Measurements from ENCODE around the gene GRID2. TPM values are rescaled to one million over a fixed set of nuclear protein-coding genes. Genes with fewer than 3 reads are reported as not detected.

Gene GRID2
- total and polyA plus RNA-seq, 7 experiments from 2014 or later: not detected

- POLR2A ChIA-PET: no interaction called here
- H3K36me3 Mint-ChIP-seq: no peaks in the 10 kb centered on the region
- no peaks in the 10 kb centered on the region for H3K27me3 Mint-ChIP-seq
- DNase-seq (no peak), ATAC-seq (no peak)
- intact Hi-C loops (cut with micrococcal nuclease): no loop called here
- Histone ChIP-seq H3K36me3 (ENCODE audit: control insufficient read depth in 2 of 3, insufficient read depth in 3 of 3, low read length in 3 of 3) (no peaks in the 10 kb centered on the region), H3K27ac (ENCODE audit: low read depth, low read length) (no peak overlapping the region), H3K4me3 (ENCODE audit: low read length) (no peak overlapping the region), H3K4me1 (ENCODE audit: control insufficient read depth in 2 of 2, insufficient read depth in 2 of 2, low read length in 2 of 2) (no peaks in the 10 kb centered on the region), H3K27me3 (ENCODE audit: control insufficient read depth in 2 of 2, insufficient read depth in 2 of 2, low read length in 2 of 2) (no peaks in the 10 kb centered on the region), H3K9me3 (ENCODE audit: control insufficient read depth in 2 of 3, low read length in 3 of 3) (no peaks in the 10 kb centered on the region)
- H3K4me3 Mint-ChIP-seq: no peak overlapping the region
- CTCF ChIA-PET: no interaction called here
- no peak overlapping the region for H3K27ac Mint-ChIP-seq
- H3K9me3 Mint-ChIP-seq: peaks cover 0 to 9% (median 0%) of the 10 kb centered on the region in 11 donors
- H3K4me1 Mint-ChIP-seq: no peaks in the 10 kb centered on the region
Observed at GRCh38 chr4:92825791-92826190, 522.0 kb downstream of the GRID2 start.

- intact Hi-C loops (cut with micrococcal nuclease): no loop called here
- Histone ChIP-seq H3K27ac (ENCODE audit: low read depth, low read length) (no peak overlapping the region), H3K9me3 (ENCODE audit: control insufficient read depth in 2 of 3, low read length in 3 of 3) (no peaks in the 10 kb centered on the region), H3K27me3 (ENCODE audit: control insufficient read depth in 2 of 2, insufficient read depth in 2 of 2, low read length in 2 of 2) (no peaks in the 10 kb centered on the region), H3K36me3 (ENCODE audit: control insufficient read depth in 2 of 3, insufficient read depth in 3 of 3, low read length in 3 of 3) (no peaks in the 10 kb centered on the region), H3K4me1 (ENCODE audit: control insufficient read depth in 2 of 2, insufficient read depth in 2 of 2, low read length in 2 of 2) (no peaks in the 10 kb centered on the region), H3K4me3 (ENCODE audit: low read length) (no peak overlapping the region)
- ChIA-PET CTCF (no interaction called here), POLR2A (no interaction called here)
- peaks cover 0 to 5% (median 2%) of the 10 kb centered on the region in 11 donors for H3K9me3 Mint-ChIP-seq
- H3K36me3 Mint-ChIP-seq: no peaks in the 10 kb centered on the region
- H3K4me3 Mint-ChIP-seq: no peak overlapping the region
- DNase-seq: no peak
- H3K4me1 Mint-ChIP-seq: no peaks in the 10 kb centered on the region
- no peak overlapping the region for H3K27ac Mint-ChIP-seq
- ATAC-seq: no peak
- no peaks in the 10 kb centered on the region for H3K27me3 Mint-ChIP-seq
Observed at GRCh38 chr4:92830771-92831170, 527.0 kb downstream of the GRID2 start.

GRCh38 chr4:92840880-92841279, 537.1 kb downstream of the GRID2 start:
- Histone ChIP-seq H3K27ac (ENCODE audit: low read depth, low read length) (no peak overlapping the region), H3K4me3 (ENCODE audit: low read length) (no peak overlapping the region), H3K27me3 (ENCODE audit: control insufficient read depth in 2 of 2, insufficient read depth in 2 of 2, low read length in 2 of 2) (no peaks in the 10 kb centered on the region), H3K36me3 (ENCODE audit: control insufficient read depth in 2 of 3, insufficient read depth in 3 of 3, low read length in 3 of 3) (no peaks in the 10 kb centered on the region), H3K9me3 (ENCODE audit: control insufficient read depth in 2 of 3, low read length in 3 of 3) (no peaks in the 10 kb centered on the region), H3K4me1 (ENCODE audit: control insufficient read depth in 2 of 2, insufficient read depth in 2 of 2, low read length in 2 of 2) (no peaks in the 10 kb centered on the region)
- no peak for DNase-seq
- ChIA-PET CTCF (no interaction called here), POLR2A (no interaction called here)
- Mint-ChIP-seq H3K36me3 (no peaks in the 10 kb centered on the region), H3K9me3 (peaks cover 0 to 36% (median 4%) of the 10 kb centered on the region in 11 donors), H3K27me3 (no peaks in the 10 kb centered on the region), H3K4me1 (no peaks in the 10 kb centered on the region), H3K4me3 (no peak overlapping the region), H3K27ac (no peak overlapping the region)
- intact Hi-C loops (cut with micrococcal nuclease): no loop called here
- ATAC-seq: no peak

GRCh38 chr4:92843784-92844183, 540.0 kb downstream of the GRID2 start:
- H3K9me3 ChIP-seq (ENCODE audit: control insufficient read depth in 2 of 3, low read length in 3 of 3): no peaks in the 10 kb centered on the region
- ChIA-PET POLR2A (no interaction called here), CTCF (no interaction called here)
- H3K4me3 ChIP-seq (ENCODE audit: low read length): no peak overlapping the region
- H3K27ac ChIP-seq (ENCODE audit: low read depth, low read length): no peak overlapping the region
- Mint-ChIP-seq H3K36me3 (no peaks in the 10 kb centered on the region), H3K27me3 (no peaks in the 10 kb centered on the region), H3K27ac (no peak overlapping the region), H3K4me1 (no peaks in the 10 kb centered on the region), H3K9me3 (peaks cover 0 to 51% (median 4%) of the 10 kb centered on the region in 11 donors), H3K4me3 (no peak overlapping the region)
- DNase-seq (no peak), ATAC-seq (no peak)
- no peaks in the 10 kb centered on the region for H3K4me1 ChIP-seq (ENCODE audit: control insufficient read depth in 2 of 2, insufficient read depth in 2 of 2, low read length in 2 of 2)
- no peaks in the 10 kb centered on the region for H3K36me3 ChIP-seq (ENCODE audit: control insufficient read depth in 2 of 3, insufficient read depth in 3 of 3, low read length in 3 of 3)
- H3K27me3 ChIP-seq (ENCODE audit: control insufficient read depth in 2 of 2, insufficient read depth in 2 of 2, low read length in 2 of 2): no peaks in the 10 kb centered on the region
- intact Hi-C loops (cut with micrococcal nuclease): no loop called here

- H3K36me3 Mint-ChIP-seq: no peaks in the 10 kb centered on the region
- H3K27me3 ChIP-seq (ENCODE audit: control insufficient read depth in 2 of 2, insufficient read depth in 2 of 2, low read length in 2 of 2): no peaks in the 10 kb centered on the region
- intact Hi-C loops (cut with micrococcal nuclease): no loop called here
- no peaks in the 10 kb centered on the region for H3K36me3 ChIP-seq (ENCODE audit: control insufficient read depth in 2 of 3, insufficient read depth in 3 of 3, low read length in 3 of 3)
- no peak overlapping the region for H3K27ac ChIP-seq (ENCODE audit: low read depth, low read length)
- H3K9me3 Mint-ChIP-seq: peaks cover 0 to 33% (median 4%) of the 10 kb centered on the region in 11 donors
- H3K27me3 Mint-ChIP-seq: no peaks in the 10 kb centered on the region
- H3K4me3 Mint-ChIP-seq: no peak overlapping the region
- H3K4me1 ChIP-seq (ENCODE audit: control insufficient read depth in 2 of 2, insufficient read depth in 2 of 2, low read length in 2 of 2): no peaks in the 10 kb centered on the region
- DNase-seq (no peak), ATAC-seq (no peak)
- ChIA-PET POLR2A (no interaction called here), CTCF (no interaction called here)
- H3K9me3 ChIP-seq (ENCODE audit: control insufficient read depth in 2 of 3, low read length in 3 of 3): no peaks in the 10 kb centered on the region
- no peaks in the 10 kb centered on the region for H3K4me1 Mint-ChIP-seq
- H3K27ac Mint-ChIP-seq: no peak overlapping the region
- H3K4me3 ChIP-seq (ENCODE audit: low read length): no peak overlapping the region
Observed at GRCh38 chr4:92847026-92847425, 543.3 kb downstream of the GRID2 start.

GRCh38 chr4:92862509-92862908, 558.7 kb downstream of the GRID2 start:
- no peaks in the 10 kb centered on the region for H3K4me1 Mint-ChIP-seq
- no peak overlapping the region for H3K27ac Mint-ChIP-seq
- H3K9me3 Mint-ChIP-seq: peaks cover 0 to 20% (median 3%) of the 10 kb centered on the region in 11 donors
- no peaks in the 10 kb centered on the region for H3K36me3 Mint-ChIP-seq
- ATAC-seq (no peak), DNase-seq (no peak)
- POLR2A ChIA-PET: no interaction called here
- no peaks in the 10 kb centered on the region for H3K27me3 Mint-ChIP-seq
- CTCF ChIA-PET: no interaction called here
- intact Hi-C loops (cut with micrococcal nuclease): no loop called here
- H3K4me3 ChIP-seq (ENCODE audit: low read length): no peak overlapping the region
- H3K27ac ChIP-seq (ENCODE audit: low read depth, low read length): no peak overlapping the region
- H3K9me3 ChIP-seq (ENCODE audit: control insufficient read depth in 2 of 3, low read length in 3 of 3): no peaks in the 10 kb centered on the region
- no peaks in the 10 kb centered on the region for H3K27me3 ChIP-seq (ENCODE audit: control insufficient read depth in 2 of 2, insufficient read depth in 2 of 2, low read length in 2 of 2)
- no peaks in the 10 kb centered on the region for H3K4me1 ChIP-seq (ENCODE audit: control insufficient read depth in 2 of 2, insufficient read depth in 2 of 2, low read length in 2 of 2)
- H3K36me3 ChIP-seq (ENCODE audit: control insufficient read depth in 2 of 3, insufficient read depth in 3 of 3, low read length in 3 of 3): no peaks in the 10 kb centered on the region
- H3K4me3 Mint-ChIP-seq: no peak overlapping the region

GRCh38 chr4:92864096-92864495, 560.3 kb downstream of the GRID2 start:
- intact Hi-C loops (cut with micrococcal nuclease): no loop called here
- DNase-seq: no peak
- CTCF ChIA-PET: no interaction called here
- Mint-ChIP-seq H3K9me3 (peaks cover 0 to 29% (median 4%) of the 10 kb centered on the region in 11 donors), H3K27me3 (no peaks in the 10 kb centered on the region), H3K27ac (no peak overlapping the region), H3K36me3 (no peaks in the 10 kb centered on the region), H3K4me1 (no peaks in the 10 kb centered on the region), H3K4me3 (no peak overlapping the region)
- no peak for ATAC-seq
- H3K9me3 ChIP-seq (ENCODE audit: control insufficient read depth in 2 of 3, low read length in 3 of 3): no peaks in the 10 kb centered on the region
- H3K36me3 ChIP-seq (ENCODE audit: control insufficient read depth in 2 of 3, insufficient read depth in 3 of 3, low read length in 3 of 3): no peaks in the 10 kb centered on the region
- no peaks in the 10 kb centered on the region for H3K27me3 ChIP-seq (ENCODE audit: control insufficient read depth in 2 of 2, insufficient read depth in 2 of 2, low read length in 2 of 2)
- no peaks in the 10 kb centered on the region for H3K4me1 ChIP-seq (ENCODE audit: control insufficient read depth in 2 of 2, insufficient read depth in 2 of 2, low read length in 2 of 2)
- no peak overlapping the region for H3K4me3 ChIP-seq (ENCODE audit: low read length)
- POLR2A ChIA-PET: no interaction called here
- no peak overlapping the region for H3K27ac ChIP-seq (ENCODE audit: low read depth, low read length)
